GM10248 (cell line): ENCODE measurements around the gene NTM.

Experiments used
- CTCF ChIA-PET: fragments of 300-600 bp; sonication (Branson Sonifier 250); formaldehyde crosslinking; extraction: SDS; loops from one replicate; lab custom pipeline; 2021; ENCODE audit warnings: antibody characterized with exemption; lab: Yijun Ruan, JAX
- POLR2A ChIA-PET: fragments of 350-650 bp; sonication (Branson Sonifier 250); formaldehyde crosslinking; extraction: SDS; loops from one replicate; lab custom pipeline; 2020; ENCODE audit warnings: antibody characterized with exemption; lab: Yijun Ruan, JAX
- DNase-seq: peaks from one replicate; pipeline ENCODE4 v3.0.0; 2012; ENCODE audit errors: extremely low spot score
- CTCF ChIP-seq: IDR thresholded peaks from 2 replicates; pipeline ENCODE4 v1.5.1; 2012; ENCODE audit warnings: mild to moderate bottlenecking, low read depth; ENCODE audit errors: extremely low read depth, missing control alignments, control extremely low read depth

NTM gene

GRCh38 chr11:131411636-131412035 lies 41.2 kb downstream of the NTM start:
- ChIA-PET CTCF (interaction anchor here (1.2 kb wide), 1 partner anchor 59 kb away, joined by 3 read pairs; no protein-coding TSS in a partner anchor), POLR2A (no interaction called here)
- no peak for TF ChIP-seq CTCF
- DNase-seq = no peak

- ChIA-PET POLR2A (no interaction called here), CTCF (interaction anchor here (1.2 kb wide), 1 partner anchor 58 kb away, joined by 3 read pairs; no protein-coding TSS in a partner anchor)
- TF ChIP-seq CTCF = no peak
- no peak for DNase-seq
Observed at GRCh38 chr11:131412061-131412460, 41.6 kb downstream of the NTM start.

GRCh38 chr11:131413217-131413616 lies 42.8 kb downstream of the NTM start:
- ChIA-PET CTCF (no interaction called here), POLR2A (no interaction called here)
- TF ChIP-seq CTCF = no peak
- no peak for DNase-seq

- no peak for DNase-seq
- POLR2A ChIA-PET = no interaction called here
- CTCF ChIA-PET = interaction anchor here (1.1 kb wide), 1 partner anchor 20 kb away, joined by 3 read pairs; no protein-coding TSS in a partner anchor
- TF ChIP-seq CTCF = no peak
Observed at GRCh38 chr11:131418189-131418588, 47.8 kb downstream of the NTM start.

GRCh38 chr11:131421066-131421855 lies 50.8 kb downstream of the NTM start:
- CTCF ChIA-PET = no interaction called here
- POLR2A ChIA-PET = no interaction called here
- TF ChIP-seq CTCF = no peak
- DNase-seq = no peak

GRCh38 chr11:131422029-131422428 lies 51.6 kb downstream of the NTM start:
- no peak for DNase-seq

More at GRCh38 chr11:131422029-131422428, 51.6 kb downstream of the NTM start:
- no peak for TF ChIP-seq CTCF
- POLR2A ChIA-PET = no interaction called here
- CTCF ChIA-PET = no interaction called here
